Right ventricle myocardium superior (tissue), 1 donor: ENCODE data around the gene CCDC9B. TPM values are rescaled to one million over a fixed set of nuclear protein-coding genes. Genes with fewer than 3 reads are reported as not detected.

Experiments used
- ATAC-seq: fragments of 200-7000 bp; cut with Tn5 transposase; one replicate; pipeline ENCODE4 v1.9.1; 2020; ENCODE audit warnings: mild to moderate bottlenecking; ENCODE audit not compliant: poor library complexity
- DNase-seq: peaks from one replicate; pipeline ENCODE4 v3.0.0-alpha.2; 2020
- intact Hi-C: fragments of 100-400 bp; cut with DNase I; formaldehyde crosslinking; loops from one replicate; pipeline ENCODE4 v1.11.2; 2022
- total RNA-seq: library from RNA; stranded (reverse); fragmentation: NEBNext Ultra II Directional; extraction: Animal tissue kit (Norgen Biotek cat#: 25700); gene quantifications from one replicate; pipeline ENCODE4 v1.2.1, GENCODE V29; 2021
- donor health status: DM: no; HTN: yes; CAD: no; lungs with severe emphysema.

Gene CCDC9B
- total RNA-seq, 1 donor from 2014 or later: 155 TPM

- no peak for ATAC-seq
- intact Hi-C loops: no loop called here
- no peak for DNase-seq
Measured at GRCh38 chr15:40335938-40336743, 4.6 kb downstream of the CCDC9B start.

GRCh38 chr15:40334941-40335795 is 5.6 kb downstream of the CCDC9B start:
- intact Hi-C loops: no loop called here
- peak; percentile 58 for DNase-seq
- ATAC-seq: no peak

- intact Hi-C loops: no loop called here
- DNase-seq: no peak
- no peak for ATAC-seq
Measured at GRCh38 chr15:40334541-40334940, 6.2 kb downstream of the CCDC9B start.

GRCh38 chr15:40333922-40334492 is 6.7 kb downstream of the CCDC9B start:
- peak; percentile 87 for DNase-seq
- peak; percentile 11 for ATAC-seq
- intact Hi-C loops: no loop called here

GRCh38 chr15:40332113-40332781 is 8.5 kb downstream of the CCDC9B start:
- intact Hi-C loops: no loop called here
- DNase-seq: no peak

GRCh38 chr15:40331637-40332036 is 9.1 kb downstream of the CCDC9B start:
- DNase-seq: no peak
- ATAC-seq: no peak

More at GRCh38 chr15:40332113-40332781, 8.5 kb downstream of the CCDC9B start:
- ATAC-seq: no peak

GRCh38 chr15:40331026-40331425 is 9.7 kb downstream of the CCDC9B start:
- no peak for ATAC-seq
- no peak for DNase-seq
- intact Hi-C loops: no loop called here

More at GRCh38 chr15:40331637-40332036, 9.1 kb downstream of the CCDC9B start:
- intact Hi-C loops: no loop called here

- intact Hi-C loops: no loop called here
- ATAC-seq (peak; percentile 52), DNase-seq (no peak)
Measured at GRCh38 chr15:40330368-40330836, 10.3 kb downstream of the CCDC9B start.

GRCh38 chr15:40329804-40330203 is 10.9 kb downstream of the CCDC9B start:
- intact Hi-C loops: no loop called here
- no peak for DNase-seq
- ATAC-seq: no peak

- intact Hi-C loops: no loop called here
- ATAC-seq (no peak), DNase-seq (no peak)
Measured at GRCh38 chr15:40328751-40329150, 12.0 kb downstream of the CCDC9B start.

GRCh38 chr15:40328176-40328575 is 12.6 kb downstream of the CCDC9B start:
- DNase-seq (no peak), ATAC-seq (no peak)
- intact Hi-C loops: no loop called here

- intact Hi-C loops: no loop called here
- ATAC-seq (no peak), DNase-seq (no peak)
Measured at GRCh38 chr15:40327457-40327856, 13.3 kb downstream of the CCDC9B start.

GRCh38 chr15:40325700-40326099 is 15.0 kb downstream of the CCDC9B start:
- intact Hi-C loops: no loop called here
- DNase-seq: no peak
- no peak for ATAC-seq

- intact Hi-C loops: no loop called here
- no peak for ATAC-seq
- DNase-seq: no peak
Measured at GRCh38 chr15:40325188-40325587, 15.6 kb downstream of the CCDC9B start.

- ATAC-seq: no peak
- peak; percentile 68 for DNase-seq
- intact Hi-C loops: loop anchor here (5.0 kb wide), 1 partner anchor 98 kb away; no protein-coding TSS in a partner anchor
Measured at GRCh38 chr15:40323953-40324937, 16.5 kb downstream of the CCDC9B start.

GRCh38 chr15:40323239-40323952 is 17.3 kb downstream of the CCDC9B start, which contains the start of gene INAFM2:
Gene INAFM2, plus strand, starts transcription at chr15:40323692. Its CDS starts 364 bp downstream, at chr15:40324056.
- peak; percentile 95 for DNase-seq
- ATAC-seq: peak; percentile 92
- intact Hi-C loops: loop anchor here (5.0 kb wide), 1 partner anchor 99 kb away; no protein-coding TSS in a partner anchor
